K562 (cell line): Measurements from ENCODE around the gene ST7.

Source experiments
- BDP1 ChIP-seq: IDR thresholded peaks from 3 replicates; pipeline ENCODE4 v1.6.1; 2011; ENCODE audit not compliant: insufficient read length, insufficient read depth
- ESRRB ChIP-seq: fragments of 250-450 bp; sonication (Bioruptor Pico); IDR thresholded peaks from 2 replicates; pipeline ENCODE4 v1.5.0; 2020; ENCODE audit warnings: mild to moderate bottlenecking, moderate library complexity, borderline replicate concordance
- IFI16 ChIP-seq: fragments of 250-450 bp; sonication (Bioruptor Pico); IDR thresholded peaks from 2 replicates; pipeline ENCODE4 v2.1.2; 2022; ENCODE audit warnings: mild to moderate bottlenecking, inconsistent platforms
- KDM1A ChIP-seq, 2 experiments: fragments of 450-650 bp; IDR thresholded peaks; 2 replicates each; pipeline ENCODE4 v1.6.1; 2016; ENCODE audit warnings: mild to moderate bottlenecking in 2 of 2
- MEIS2 ChIP-seq: fragments of 450-650 bp; IDR thresholded peaks from 2 replicates; pipeline ENCODE4 v1.6.1; 2014; ENCODE audit warnings: mild to moderate bottlenecking; ENCODE audit not compliant: partially characterized antibody
- YY1 ChIP-seq, 3 experiments: IDR thresholded peaks; 2 replicates each; pipeline ENCODE4 v1.6.1; 2011; ENCODE audit warnings: low read length in 2 of 3, mild to moderate bottlenecking in 2 of 3, moderate library complexity in 2 of 3, borderline replicate concordance in 1 of 3, control low read depth in 1 of 3, low read depth in 1 of 3; ENCODE audit not compliant: insufficient read depth in 3 of 3, insufficient replicate concordance in 2 of 3, control insufficient read depth in 1 of 3, insufficient read length in 1 of 3; ENCODE audit errors: extremely low read depth in 1 of 3
- ZNF274 ChIP-seq: IDR thresholded peaks from 2 replicates; pipeline ENCODE4 v1.6.1; 2011; ENCODE audit warnings: low read depth, mild to moderate bottlenecking, low read length, moderate library complexity, borderline replicate concordance
- ZNF316 ChIP-seq: fragments of 450-650 bp; IDR thresholded peaks from 2 replicates; pipeline ENCODE4 v1.6.1; 2016
- TF ChIP-seq, protein P1 (sequence below), 3 experiments: IDR thresholded peaks in 2 of 3; conservative IDR thresholded peaks in 1 of 3; 2 replicates each; pipeline ENCODE4 v1.5.1; 2011 to 2012; ENCODE audit warnings: low read length in 3 of 3, mild to moderate bottlenecking in 3 of 3, control low read depth in 2 of 3, improper control_type of control experiment in 1 of 3, inconsistent platforms in 1 of 3, low read depth in 1 of 3, mixed read lengths in 1 of 3, moderate library complexity in 1 of 3; ENCODE audit not compliant: insufficient read depth in 2 of 3
- TF ChIP-seq, protein P2 (sequence below): fragments of 250-450 bp; sonication (Bioruptor Pico); IDR thresholded peaks from 2 replicates; pipeline ENCODE4 v1.5.0; 2022; ENCODE audit warnings: mild to moderate bottlenecking

DNA sequence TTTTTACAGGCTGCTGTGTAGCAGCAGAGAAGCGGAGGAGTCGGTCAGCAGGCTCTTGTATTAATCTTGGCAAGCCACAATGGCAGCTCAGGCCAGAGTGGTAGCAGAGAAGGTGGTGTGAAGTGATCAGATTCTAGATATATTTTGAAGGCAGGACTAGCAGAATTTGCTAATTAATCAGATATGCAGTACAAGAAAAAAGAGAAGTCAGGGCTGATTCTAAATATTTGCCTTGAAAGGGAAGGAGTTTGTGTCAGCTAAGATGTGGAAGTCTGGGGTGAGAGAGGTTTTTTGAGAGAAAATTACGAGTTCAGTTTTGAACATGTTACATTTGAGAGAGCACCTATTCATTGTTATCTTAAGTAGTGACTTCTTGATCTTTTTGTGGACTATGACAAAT, 193.2 kb downstream of the ST7 start:
- TF ChIP-seq, protein P1, sequence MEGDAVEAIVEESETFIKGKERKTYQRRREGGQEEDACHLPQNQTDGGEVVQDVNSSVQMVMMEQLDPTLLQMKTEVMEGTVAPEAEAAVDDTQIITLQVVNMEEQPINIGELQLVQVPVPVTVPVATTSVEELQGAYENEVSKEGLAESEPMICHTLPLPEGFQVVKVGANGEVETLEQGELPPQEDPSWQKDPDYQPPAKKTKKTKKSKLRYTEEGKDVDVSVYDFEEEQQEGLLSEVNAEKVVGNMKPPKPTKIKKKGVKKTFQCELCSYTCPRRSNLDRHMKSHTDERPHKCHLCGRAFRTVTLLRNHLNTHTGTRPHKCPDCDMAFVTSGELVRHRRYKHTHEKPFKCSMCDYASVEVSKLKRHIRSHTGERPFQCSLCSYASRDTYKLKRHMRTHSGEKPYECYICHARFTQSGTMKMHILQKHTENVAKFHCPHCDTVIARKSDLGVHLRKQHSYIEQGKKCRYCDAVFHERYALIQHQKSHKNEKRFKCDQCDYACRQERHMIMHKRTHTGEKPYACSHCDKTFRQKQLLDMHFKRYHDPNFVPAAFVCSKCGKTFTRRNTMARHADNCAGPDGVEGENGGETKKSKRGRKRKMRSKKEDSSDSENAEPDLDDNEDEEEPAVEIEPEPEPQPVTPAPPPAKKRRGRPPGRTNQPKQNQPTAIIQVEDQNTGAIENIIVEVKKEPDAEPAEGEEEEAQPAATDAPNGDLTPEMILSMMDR (IDR thresholded peaks at IDR 0.05 in 2 of 3, conservative IDR thresholded peaks at IDR 0.05 in 1 of 3; ENCODE audit: insufficient read depth in 2 of 3, low read depth in 1 of 3, low read length in 3 of 3) = no peak
- no peak for TF ChIP-seq IFI16 (CRISPR knock-in tag)
- TF ChIP-seq MEIS2 = no peak
- TF ChIP-seq, protein P2, sequence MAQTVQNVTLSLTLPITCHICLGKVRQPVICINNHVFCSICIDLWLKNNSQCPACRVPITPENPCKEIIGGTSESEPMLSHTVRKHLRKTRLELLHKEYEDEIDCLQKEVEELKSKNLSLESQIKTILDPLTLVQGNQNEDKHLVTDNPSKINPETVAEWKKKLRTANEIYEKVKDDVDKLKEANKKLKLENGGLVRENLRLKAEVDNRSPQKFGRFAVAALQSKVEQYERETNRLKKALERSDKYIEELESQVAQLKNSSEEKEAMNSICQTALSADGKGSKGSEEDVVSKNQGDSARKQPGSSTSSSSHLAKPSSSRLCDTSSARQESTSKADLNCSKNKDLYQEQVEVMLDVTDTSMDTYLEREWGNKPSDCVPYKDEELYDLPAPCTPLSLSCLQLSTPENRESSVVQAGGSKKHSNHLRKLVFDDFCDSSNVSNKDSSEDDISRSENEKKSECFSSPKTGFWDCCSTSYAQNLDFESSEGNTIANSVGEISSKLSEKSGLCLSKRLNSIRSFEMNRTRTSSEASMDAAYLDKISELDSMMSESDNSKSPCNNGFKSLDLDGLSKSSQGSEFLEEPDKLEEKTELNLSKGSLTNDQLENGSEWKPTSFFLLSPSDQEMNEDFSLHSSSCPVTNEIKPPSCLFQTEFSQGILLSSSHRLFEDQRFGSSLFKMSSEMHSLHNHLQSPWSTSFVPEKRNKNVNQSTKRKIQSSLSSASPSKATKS = no peak
- TF ChIP-seq ZNF316 = no peak
- TF ChIP-seq KDM1A (IDR thresholded peaks at IDR 0.05) = no peak
- no peak for TF ChIP-seq ZNF274
- TF ChIP-seq ESRRB (CRISPR knock-in tag) = no peak
- TF ChIP-seq YY1 (IDR thresholded peaks at IDR 0.05; ENCODE audit: borderline replicate concordance in 1 of 3, control insufficient read depth in 1 of 3, extremely low read depth in 1 of 3, insufficient read depth in 3 of 3, insufficient read length in 1 of 3, insufficient replicate concordance in 2 of 3, low read depth in 1 of 3, low read length in 2 of 3) = no peak
- TF ChIP-seq BDP1 = no peak
